Measurements from ENCODE around the gene ZNF672.

Gene ZNF672

DNA sequence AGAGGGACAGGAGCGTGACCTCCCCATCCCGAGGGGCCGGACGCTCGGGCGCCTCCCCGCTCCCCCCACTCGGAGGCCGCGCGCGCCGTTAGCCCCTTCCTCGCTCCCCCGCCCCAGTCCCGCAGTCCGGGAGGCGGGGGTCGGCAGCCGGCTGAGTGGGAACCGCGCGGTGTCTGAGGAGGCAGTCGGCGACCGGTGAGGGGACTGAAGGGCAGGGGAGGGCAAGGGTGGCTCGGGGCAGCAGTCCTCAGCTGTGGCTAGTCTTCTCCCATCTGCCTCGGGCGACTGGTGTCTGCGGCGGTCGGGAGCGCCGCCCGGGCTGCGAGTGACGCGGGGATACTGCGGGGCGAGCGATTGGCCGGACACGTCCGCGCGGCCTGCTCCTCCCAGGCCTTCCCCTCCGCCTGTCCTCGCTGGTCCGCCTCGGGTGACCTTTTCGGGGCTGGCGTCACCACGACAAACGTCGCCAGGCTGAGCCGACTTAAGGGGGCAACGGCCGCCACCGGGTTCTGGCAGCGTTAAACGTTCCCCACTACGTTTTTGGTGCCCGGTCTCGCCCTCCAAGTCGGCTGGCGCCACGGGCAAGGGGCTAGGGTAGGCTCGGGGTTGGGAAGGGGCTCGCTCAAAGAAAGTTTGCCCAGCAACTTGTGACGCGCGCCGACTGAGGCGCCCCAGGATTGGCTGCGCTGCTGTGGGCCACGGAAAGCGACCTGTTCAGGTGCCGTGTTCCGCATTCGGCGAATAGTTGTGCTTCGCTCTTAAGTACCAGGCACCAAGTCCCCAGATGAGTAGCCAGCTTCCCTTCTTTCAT lies 538 bp downstream of the ZNF672 start:
- Mint-ChIP-seq H3K4me1 (ENCODE audit: low read depth) (peaks cover 32% of the 10 kb centered on the region), H3K27ac (peak overlapping the region; percentile 92), H3K4me3 (no peak overlapping the region), H3K27me3 (peaks cover under 1% of the 10 kb centered on the region), H3K9me3 (no peaks in the 10 kb centered on the region), H3K36me3 (ENCODE audit: low read depth) (no peaks in the 10 kb centered on the region)

- H3K4me3 Mint-ChIP-seq: no peak overlapping the region
- H3K36me3 Mint-ChIP-seq (ENCODE audit: low read depth): no peaks in the 10 kb centered on the region
- peaks cover 32% of the 10 kb centered on the region for H3K4me1 Mint-ChIP-seq (ENCODE audit: low read depth)
- no peaks in the 10 kb centered on the region for H3K9me3 Mint-ChIP-seq
- H3K27ac Mint-ChIP-seq: peak overlapping the region; percentile 92
- H3K27me3 Mint-ChIP-seq: no peaks in the 10 kb centered on the region
Measured at GRCh38 chr1:248839168-248839555, 1.1 kb downstream of the ZNF672 start.

DNA sequence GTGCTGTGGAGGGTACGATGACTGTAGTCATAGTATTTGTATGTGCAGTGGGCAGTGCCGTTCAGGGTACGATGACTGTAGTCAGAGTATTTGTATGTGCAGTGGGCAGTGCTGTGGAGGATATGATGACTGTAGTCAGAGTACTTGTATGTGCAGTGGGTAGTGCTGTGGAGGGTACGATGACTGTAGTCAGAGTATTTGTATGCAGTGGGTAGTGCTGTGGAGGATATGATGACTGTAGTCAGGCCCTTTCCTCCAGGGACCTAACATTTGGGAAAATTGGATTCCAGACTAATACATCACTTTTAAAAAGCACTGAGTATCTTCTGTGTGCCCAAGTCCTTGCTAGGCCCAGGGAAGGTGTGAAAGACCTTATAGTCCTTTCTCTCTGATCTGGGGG lies 2.9 kb downstream of the ZNF672 start:
- Mint-ChIP-seq H3K27ac (no peak overlapping the region), H3K4me1 (ENCODE audit: low read depth) (peaks cover 32% of the 10 kb centered on the region), H3K9me3 (no peaks in the 10 kb centered on the region), H3K36me3 (ENCODE audit: low read depth) (peaks cover 7% of the 10 kb centered on the region), H3K4me3 (no peak overlapping the region), H3K27me3 (no peaks in the 10 kb centered on the region)

DNA sequence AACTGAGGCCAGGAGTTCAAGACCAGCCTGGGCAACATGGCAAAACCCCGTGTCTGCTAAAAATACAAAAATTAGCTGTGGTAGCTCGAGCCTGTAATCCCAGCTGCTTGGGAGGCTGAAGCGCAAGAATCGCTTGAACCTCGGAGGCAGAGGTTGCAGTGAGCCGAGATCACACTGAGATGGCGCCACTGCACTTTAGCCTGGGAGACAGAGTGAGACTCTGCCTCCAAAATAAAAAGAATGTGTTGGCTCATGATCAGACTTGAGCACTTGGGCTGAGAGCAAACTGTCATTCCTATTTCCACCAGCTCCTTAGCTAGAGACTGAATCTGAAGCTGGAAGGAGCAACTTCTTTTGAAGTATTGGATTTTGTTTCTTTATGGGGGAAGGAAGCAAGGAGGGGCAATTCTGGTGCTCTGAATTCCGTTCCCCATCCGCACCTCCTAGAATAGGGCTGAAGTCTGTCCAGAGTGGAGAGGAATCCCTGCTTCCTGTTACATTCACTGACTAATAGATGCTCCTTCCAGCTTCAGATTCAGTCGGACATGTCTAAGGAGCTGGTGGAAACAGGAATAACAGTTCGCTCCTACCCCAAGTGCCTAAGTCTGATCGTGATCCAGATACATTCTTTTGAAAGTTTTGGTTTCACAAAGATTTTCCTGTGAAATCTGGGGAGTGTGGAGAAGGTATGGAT lies 3.8 kb downstream of the ZNF672 start:
- Mint-ChIP-seq H3K4me3 (no peak overlapping the region), H3K27me3 (no peaks in the 10 kb centered on the region), H3K9me3 (no peaks in the 10 kb centered on the region), H3K4me1 (ENCODE audit: low read depth) (peaks cover 32% of the 10 kb centered on the region), H3K36me3 (ENCODE audit: low read depth) (peaks cover 13% of the 10 kb centered on the region), H3K27ac (no peak overlapping the region)

DNA sequence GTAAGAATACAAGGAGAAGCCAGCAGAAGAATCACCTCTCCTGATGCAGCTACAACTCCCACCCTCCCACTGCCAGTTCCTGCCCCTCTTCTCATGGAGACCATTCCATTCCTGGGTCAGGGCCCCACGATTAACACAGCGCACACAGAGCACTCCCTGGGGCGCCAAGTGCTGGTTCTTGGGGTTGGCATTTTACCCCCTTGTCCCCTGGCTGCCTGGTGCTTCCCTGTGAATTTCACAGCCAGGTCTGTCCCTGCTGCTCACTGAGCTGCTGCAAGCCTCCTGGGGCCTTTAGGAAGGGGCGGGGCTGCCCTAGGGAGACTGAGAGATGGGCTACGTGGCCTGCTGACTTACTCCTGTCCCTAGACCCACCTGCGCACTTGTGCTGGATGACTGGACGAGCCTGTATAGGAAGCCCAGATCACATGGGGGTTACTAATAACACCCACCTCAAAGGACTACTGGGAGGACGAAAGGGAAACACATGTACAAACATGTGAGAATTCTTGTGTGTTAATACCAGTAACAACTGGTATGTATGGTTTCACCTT lies 4.8 kb downstream of the ZNF672 start:
- Mint-ChIP-seq H3K4me1 (ENCODE audit: low read depth) (peaks cover 32% of the 10 kb centered on the region), H3K36me3 (ENCODE audit: low read depth) (peaks cover 17% of the 10 kb centered on the region), H3K4me3 (no peak overlapping the region), H3K9me3 (no peaks in the 10 kb centered on the region), H3K27ac (no peak overlapping the region), H3K27me3 (no peaks in the 10 kb centered on the region)

- Mint-ChIP-seq H3K9me3 (no peaks in the 10 kb centered on the region), H3K4me3 (no peak overlapping the region), H3K27me3 (no peaks in the 10 kb centered on the region), H3K36me3 (ENCODE audit: low read depth) (peaks cover 22% of the 10 kb centered on the region), H3K4me1 (ENCODE audit: low read depth) (peaks cover 32% of the 10 kb centered on the region), H3K27ac (no peak overlapping the region)
Measured at GRCh38 chr1:248843687-248844086, 5.7 kb downstream of the ZNF672 start.

- Mint-ChIP-seq H3K9me3 (no peaks in the 10 kb centered on the region), H3K27ac (no peak overlapping the region), H3K4me1 (ENCODE audit: low read depth) (peaks cover 26% of the 10 kb centered on the region), H3K36me3 (ENCODE audit: low read depth) (peaks cover 28% of the 10 kb centered on the region), H3K4me3 (no peak overlapping the region), H3K27me3 (no peaks in the 10 kb centered on the region)
Measured at GRCh38 chr1:248844526-248844925, 6.5 kb downstream of the ZNF672 start.

- Mint-ChIP-seq H3K4me1 (ENCODE audit: low read depth) (peaks cover under 1% of the 10 kb centered on the region), H3K36me3 (ENCODE audit: low read depth) (peaks cover 28% of the 10 kb centered on the region), H3K9me3 (no peaks in the 10 kb centered on the region), H3K4me3 (no peak overlapping the region), H3K27me3 (no peaks in the 10 kb centered on the region), H3K27ac (no peak overlapping the region)
Measured at GRCh38 chr1:248847181-248847955, 9.3 kb downstream of the ZNF672 start.

DNA sequence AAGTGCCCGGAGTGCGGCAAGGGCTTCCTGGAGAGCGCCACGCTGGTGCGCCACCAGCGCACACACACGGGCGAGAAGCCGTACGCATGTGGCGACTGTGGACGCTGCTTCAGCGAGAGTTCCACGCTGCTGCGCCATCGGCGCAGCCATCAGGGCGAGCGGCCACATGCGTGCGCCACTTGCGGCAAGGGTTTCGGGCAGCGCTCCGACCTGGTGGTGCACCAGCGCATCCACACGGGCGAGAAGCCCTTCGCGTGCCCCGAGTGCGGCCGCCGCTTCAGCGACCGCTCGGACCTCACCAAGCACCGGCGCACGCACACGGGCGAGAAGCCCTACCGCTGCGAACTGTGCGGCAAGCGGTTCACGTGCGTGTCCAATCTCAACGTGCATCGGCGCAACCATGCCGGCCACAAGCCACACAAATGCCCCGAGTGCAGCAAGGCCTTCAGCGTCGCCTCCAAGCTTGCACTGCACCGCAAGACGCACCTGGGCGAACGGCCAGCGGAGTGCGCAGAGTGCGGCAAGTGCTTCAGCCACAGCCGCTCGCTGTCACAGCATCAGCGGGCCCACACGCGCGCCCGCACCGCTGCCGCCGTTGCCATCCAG lies 10.0 kb downstream of the ZNF672 start:
- peaks cover 28% of the 10 kb centered on the region for H3K36me3 Mint-ChIP-seq (ENCODE audit: low read depth)
- H3K4me3 Mint-ChIP-seq: no peak overlapping the region
- no peak overlapping the region for H3K27ac Mint-ChIP-seq
- H3K9me3 Mint-ChIP-seq: no peaks in the 10 kb centered on the region
- H3K4me1 Mint-ChIP-seq (ENCODE audit: low read depth): no peaks in the 10 kb centered on the region
- H3K27me3 Mint-ChIP-seq: no peaks in the 10 kb centered on the region

- no peaks in the 10 kb centered on the region for H3K9me3 Mint-ChIP-seq
- H3K27me3 Mint-ChIP-seq: no peaks in the 10 kb centered on the region
- no peak overlapping the region for H3K27ac Mint-ChIP-seq
- peak overlapping the region; percentile 1 for H3K4me3 Mint-ChIP-seq
- peaks cover 28% of the 10 kb centered on the region for H3K36me3 Mint-ChIP-seq (ENCODE audit: low read depth)
- H3K4me1 Mint-ChIP-seq (ENCODE audit: low read depth): no peaks in the 10 kb centered on the region
Measured at GRCh38 chr1:248848602-248849001, 10.6 kb downstream of the ZNF672 start.

DNA sequence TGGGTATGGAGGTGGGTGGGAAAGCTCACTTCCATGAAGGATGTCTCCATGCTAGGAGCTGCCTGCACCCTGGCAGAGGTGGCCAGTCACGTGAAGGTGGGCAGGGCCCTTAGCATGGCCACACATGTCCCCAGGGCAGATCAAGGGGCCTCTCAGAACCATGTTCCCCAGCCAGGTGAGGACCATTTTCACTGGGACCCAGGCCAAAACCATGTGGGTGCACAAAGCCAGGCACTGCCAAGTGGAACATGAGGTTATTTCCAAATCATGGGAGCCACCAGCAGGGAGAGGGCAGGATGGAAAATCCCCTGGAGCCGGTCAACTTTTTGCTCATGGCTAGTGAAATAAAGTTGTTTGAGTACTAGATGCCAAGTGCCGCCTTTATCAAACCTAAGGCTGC lies 11.1 kb downstream of the ZNF672 start:
- H3K36me3 Mint-ChIP-seq (ENCODE audit: low read depth): peaks cover 28% of the 10 kb centered on the region
- H3K27ac Mint-ChIP-seq: no peak overlapping the region
- no peaks in the 10 kb centered on the region for H3K9me3 Mint-ChIP-seq
- H3K4me1 Mint-ChIP-seq (ENCODE audit: low read depth): no peaks in the 10 kb centered on the region
- H3K4me3 Mint-ChIP-seq: peak overlapping the region; percentile 1
- H3K27me3 Mint-ChIP-seq: no peaks in the 10 kb centered on the region

- Mint-ChIP-seq H3K4me1 (ENCODE audit: low read depth) (no peaks in the 10 kb centered on the region), H3K4me3 (no peak overlapping the region), H3K27me3 (no peaks in the 10 kb centered on the region), H3K27ac (no peak overlapping the region), H3K9me3 (no peaks in the 10 kb centered on the region), H3K36me3 (ENCODE audit: low read depth) (peaks cover 28% of the 10 kb centered on the region)
Measured at GRCh38 chr1:248849637-248850036, 11.6 kb downstream of the ZNF672 start.

- Mint-ChIP-seq H3K4me1 (ENCODE audit: low read depth) (no peaks in the 10 kb centered on the region), H3K36me3 (ENCODE audit: low read depth) (peaks cover 28% of the 10 kb centered on the region), H3K9me3 (no peaks in the 10 kb centered on the region), H3K27ac (no peak overlapping the region), H3K27me3 (no peaks in the 10 kb centered on the region), H3K4me3 (no peak overlapping the region)
Measured at GRCh38 chr1:248850124-248850523, 12.1 kb downstream of the ZNF672 start.

DNA sequence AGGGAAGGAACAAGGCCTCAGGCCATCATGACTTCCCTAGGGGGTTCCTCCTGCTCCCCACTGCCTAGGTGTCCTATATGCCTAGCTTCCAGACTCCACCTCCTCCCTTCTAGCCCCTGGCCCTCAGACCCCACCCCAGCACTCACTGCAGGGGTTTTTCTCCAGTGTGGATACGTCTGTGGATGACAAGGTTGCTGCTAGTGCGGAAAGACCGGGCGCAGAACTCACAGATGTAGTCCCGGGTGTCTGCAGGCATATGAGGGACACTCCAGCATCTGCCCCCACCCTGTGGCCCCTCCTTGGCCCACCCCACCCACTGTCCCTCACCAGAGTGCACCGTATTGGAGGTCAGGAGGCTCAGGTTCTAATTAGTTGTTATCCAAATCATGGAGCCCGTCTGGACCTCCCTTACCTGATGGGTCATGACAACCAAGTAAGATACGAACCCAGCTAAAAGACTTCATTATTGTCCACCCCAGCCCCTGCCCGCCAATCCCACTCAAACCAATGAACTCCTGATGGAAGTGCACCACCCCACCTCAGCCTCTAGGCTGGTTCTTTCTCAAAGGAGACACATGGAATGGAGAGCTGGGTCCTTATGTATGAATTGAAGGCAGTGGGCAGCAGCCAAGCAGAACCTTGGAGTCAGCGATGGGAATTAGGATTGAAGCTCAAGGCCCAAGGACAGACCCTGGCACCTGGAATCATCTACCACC lies 12.7 kb downstream of the ZNF672 start:
- Mint-ChIP-seq H3K36me3 (ENCODE audit: low read depth) (peaks cover 23% of the 10 kb centered on the region), H3K9me3 (no peaks in the 10 kb centered on the region), H3K4me3 (no peak overlapping the region), H3K27me3 (no peaks in the 10 kb centered on the region), H3K27ac (no peak overlapping the region), H3K4me1 (ENCODE audit: low read depth) (no peaks in the 10 kb centered on the region)
